ENCODE data around the gene TSPAN32.

TSPAN32 gene

DNA sequence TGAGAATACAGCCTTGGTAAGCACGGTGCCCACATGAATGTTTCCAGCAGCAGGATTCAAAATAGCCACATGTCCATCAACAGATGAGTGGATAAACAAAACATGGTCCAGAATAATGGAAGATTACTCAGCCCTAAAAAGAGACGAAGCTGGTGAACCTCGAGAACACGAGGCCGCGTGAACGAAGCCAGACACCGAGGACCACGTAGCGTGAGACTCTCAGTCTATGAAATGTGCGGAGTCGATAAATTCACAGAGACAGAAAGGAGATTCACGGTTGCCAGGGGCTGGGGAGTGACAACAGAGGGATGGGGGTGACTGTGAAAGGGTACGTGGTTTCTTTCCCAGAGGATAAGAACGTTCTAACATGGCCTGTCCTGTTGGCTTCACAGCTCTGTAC, 28.5 kb upstream of the TSPAN32 start:
- TF ChIP-seq NFIC (IDR thresholded peaks at IDR 0.05) = no peak
- no peak for TF ChIP-seq EP300 (IDR thresholded peaks at IDR 0.05; ENCODE audit: borderline replicate concordance)
- no peak for TF ChIP-seq CREB1 (IDR thresholded peaks at IDR 0.05; ENCODE audit: low read depth)

DNA sequence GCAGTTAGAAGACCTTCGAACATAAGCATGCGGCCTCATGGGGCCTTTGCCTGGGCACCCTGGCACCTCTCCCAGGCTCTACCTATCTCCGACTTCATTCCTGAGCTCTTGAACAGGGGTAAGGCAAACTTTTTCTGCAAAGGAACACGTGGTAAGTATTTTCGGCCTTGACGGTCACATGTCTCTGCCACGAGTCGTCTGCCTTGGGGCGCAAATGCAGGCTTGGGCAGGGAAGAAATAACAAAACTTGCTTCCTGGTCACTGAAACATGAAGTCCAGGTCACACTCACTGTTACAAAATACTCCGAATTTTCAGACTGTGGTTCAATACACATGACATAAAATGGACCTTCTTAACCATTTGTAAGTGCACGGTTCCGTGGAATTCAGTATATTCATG, 28.0 kb upstream of the TSPAN32 start:
- TF ChIP-seq CEBPB (IDR thresholded peaks at IDR 0.05) (no peak), TEAD4 (IDR thresholded peaks at IDR 0.05) (no peak), YY1 (IDR thresholded peaks at IDR 0.05; ENCODE audit: low read depth) (no peak), FOXM1 (IDR thresholded peaks at IDR 0.05; ENCODE audit: borderline replicate concordance, low read depth) (no peak), NFIC (IDR thresholded peaks at IDR 0.05) (no peak)

DNA sequence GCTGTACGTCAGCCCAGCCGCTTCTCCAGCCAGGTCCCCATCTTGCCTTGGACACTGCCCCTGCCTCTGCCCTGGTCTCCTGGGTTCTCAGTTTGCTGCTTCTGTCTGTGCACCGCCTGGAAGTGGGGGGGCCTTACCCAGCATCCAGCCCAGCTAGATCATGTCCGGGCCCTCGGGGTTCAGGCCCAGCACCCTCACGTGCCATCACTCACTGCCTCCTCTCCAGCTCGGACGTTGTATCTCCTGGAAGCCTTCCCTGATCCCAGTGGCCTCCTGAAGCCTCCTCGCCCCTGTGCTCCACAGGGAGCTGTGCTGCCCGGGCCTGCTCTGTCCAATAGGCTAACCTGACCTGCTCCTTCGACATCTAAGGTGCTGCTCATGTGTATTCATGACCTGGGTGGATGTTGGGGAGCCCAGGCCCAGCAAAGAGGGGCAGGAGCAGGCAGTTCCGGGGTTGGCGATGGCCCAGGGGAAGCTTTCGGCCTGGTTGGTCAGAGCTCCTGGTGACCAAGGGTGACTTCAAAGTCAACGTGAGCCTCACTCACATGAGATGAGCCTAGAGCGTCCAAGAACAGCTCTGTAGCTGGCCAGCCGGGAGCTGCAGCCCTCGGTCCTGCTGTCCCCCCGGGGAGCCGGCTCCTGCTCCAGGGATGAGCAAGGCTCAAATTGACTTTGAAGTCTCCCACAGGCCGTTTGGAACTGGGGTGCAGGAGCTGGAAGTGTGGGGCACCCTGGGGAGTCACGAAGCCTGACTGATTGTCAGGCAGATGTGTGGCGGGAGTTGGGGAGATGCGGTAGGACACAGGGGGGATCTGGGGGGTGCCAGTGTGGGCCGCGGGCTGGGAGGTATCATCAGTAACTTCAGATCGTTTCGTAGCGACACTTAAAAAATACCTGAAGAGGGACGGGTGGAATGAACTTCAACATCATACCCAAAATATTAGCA, 26.2 kb upstream of the TSPAN32 start:
- TF ChIP-seq YY1 (IDR thresholded peaks at IDR 0.05; ENCODE audit: low read depth) (no peak), CREB1 (IDR thresholded peaks at IDR 0.05; ENCODE audit: low read depth) (no peak), TEAD4 (IDR thresholded peaks at IDR 0.05) (no peak), TAF1 (IDR thresholded peaks at IDR 0.05; ENCODE audit: low read depth) (no peak), EP300 (IDR thresholded peaks at IDR 0.05; ENCODE audit: borderline replicate concordance) (no peak), EGR1 (IDR thresholded peaks at IDR 0.05) (no peak), CEBPB (IDR thresholded peaks at IDR 0.05) (no peak), RAD21 (IDR thresholded peaks at IDR 0.05; ENCODE audit: low read depth) (no peak), ZBTB7A (IDR thresholded peaks at IDR 0.05; ENCODE audit: low read depth) (no peak), NFIC (IDR thresholded peaks at IDR 0.05) (no peak), FOXM1 (IDR thresholded peaks at IDR 0.05; ENCODE audit: borderline replicate concordance, low read depth) (no peak), TCF12 (IDR thresholded peaks at IDR 0.05; ENCODE audit: low read depth) (no peak)
- TF ChIP-seq, protein P1, sequence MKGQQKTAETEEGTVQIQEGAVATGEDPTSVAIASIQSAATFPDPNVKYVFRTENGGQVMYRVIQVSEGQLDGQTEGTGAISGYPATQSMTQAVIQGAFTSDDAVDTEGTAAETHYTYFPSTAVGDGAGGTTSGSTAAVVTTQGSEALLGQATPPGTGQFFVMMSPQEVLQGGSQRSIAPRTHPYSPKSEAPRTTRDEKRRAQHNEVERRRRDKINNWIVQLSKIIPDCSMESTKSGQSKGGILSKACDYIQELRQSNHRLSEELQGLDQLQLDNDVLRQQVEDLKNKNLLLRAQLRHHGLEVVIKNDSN (IDR thresholded peaks at IDR 0.05) = no peak
- TF ChIP-seq, protein P2, sequence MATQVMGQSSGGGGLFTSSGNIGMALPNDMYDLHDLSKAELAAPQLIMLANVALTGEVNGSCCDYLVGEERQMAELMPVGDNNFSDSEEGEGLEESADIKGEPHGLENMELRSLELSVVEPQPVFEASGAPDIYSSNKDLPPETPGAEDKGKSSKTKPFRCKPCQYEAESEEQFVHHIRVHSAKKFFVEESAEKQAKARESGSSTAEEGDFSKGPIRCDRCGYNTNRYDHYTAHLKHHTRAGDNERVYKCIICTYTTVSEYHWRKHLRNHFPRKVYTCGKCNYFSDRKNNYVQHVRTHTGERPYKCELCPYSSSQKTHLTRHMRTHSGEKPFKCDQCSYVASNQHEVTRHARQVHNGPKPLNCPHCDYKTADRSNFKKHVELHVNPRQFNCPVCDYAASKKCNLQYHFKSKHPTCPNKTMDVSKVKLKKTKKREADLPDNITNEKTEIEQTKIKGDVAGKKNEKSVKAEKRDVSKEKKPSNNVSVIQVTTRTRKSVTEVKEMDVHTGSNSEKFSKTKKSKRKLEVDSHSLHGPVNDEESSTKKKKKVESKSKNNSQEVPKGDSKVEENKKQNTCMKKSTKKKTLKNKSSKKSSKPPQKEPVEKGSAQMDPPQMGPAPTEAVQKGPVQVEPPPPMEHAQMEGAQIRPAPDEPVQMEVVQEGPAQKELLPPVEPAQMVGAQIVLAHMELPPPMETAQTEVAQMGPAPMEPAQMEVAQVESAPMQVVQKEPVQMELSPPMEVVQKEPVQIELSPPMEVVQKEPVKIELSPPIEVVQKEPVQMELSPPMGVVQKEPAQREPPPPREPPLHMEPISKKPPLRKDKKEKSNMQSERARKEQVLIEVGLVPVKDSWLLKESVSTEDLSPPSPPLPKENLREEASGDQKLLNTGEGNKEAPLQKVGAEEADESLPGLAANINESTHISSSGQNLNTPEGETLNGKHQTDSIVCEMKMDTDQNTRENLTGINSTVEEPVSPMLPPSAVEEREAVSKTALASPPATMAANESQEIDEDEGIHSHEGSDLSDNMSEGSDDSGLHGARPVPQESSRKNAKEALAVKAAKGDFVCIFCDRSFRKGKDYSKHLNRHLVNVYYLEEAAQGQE (IDR thresholded peaks at IDR 0.05; ENCODE audit: low read depth) = no peak
- TF ChIP-seq, protein P3, sequence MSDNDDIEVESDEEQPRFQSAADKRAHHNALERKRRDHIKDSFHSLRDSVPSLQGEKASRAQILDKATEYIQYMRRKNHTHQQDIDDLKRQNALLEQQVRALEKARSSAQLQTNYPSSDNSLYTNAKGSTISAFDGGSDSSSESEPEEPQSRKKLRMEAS (IDR thresholded peaks at IDR 0.05) = no peak

DNA sequence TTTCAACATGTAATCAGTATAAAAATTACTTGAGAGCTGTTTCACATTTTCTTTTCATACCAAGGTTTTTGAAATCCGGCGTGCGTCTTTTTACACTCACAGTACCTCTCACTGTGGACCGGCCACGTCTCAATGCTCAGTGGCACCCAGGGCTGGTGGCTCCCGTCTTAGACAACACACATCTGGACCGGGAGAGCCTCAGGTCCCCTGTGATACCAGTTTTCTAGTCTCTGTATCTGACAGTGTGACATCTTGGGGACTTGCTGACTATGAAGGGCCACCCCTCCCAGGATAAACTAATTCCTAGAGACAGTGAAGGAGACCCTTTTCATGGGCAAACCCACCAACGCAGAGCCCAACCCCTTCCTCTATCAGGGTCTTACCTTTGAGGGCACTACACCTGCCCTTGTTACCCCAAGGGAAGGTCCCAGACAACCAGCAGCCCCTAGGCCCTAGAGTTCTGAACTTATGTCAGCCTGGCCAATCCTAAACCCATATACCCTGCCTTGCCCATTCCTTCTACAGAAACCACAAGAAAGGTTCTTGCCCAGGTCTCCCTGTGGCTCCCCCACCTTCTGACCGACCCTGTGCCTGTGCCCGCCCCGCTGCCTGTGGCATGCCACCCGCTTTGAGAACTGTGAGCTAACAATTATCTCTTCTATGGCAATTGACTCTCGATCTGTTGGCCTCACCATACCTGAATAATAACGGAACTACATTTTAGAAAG, 25.4 kb upstream of the TSPAN32 start:
- TF ChIP-seq RAD21 (IDR thresholded peaks at IDR 0.05; ENCODE audit: low read depth) (no peak), TCF12 (IDR thresholded peaks at IDR 0.05; ENCODE audit: low read depth) (no peak), ZBTB7A (IDR thresholded peaks at IDR 0.05; ENCODE audit: low read depth) (no peak), YY1 (IDR thresholded peaks at IDR 0.05; ENCODE audit: low read depth) (no peak), TAF1 (IDR thresholded peaks at IDR 0.05; ENCODE audit: low read depth) (no peak), EGR1 (IDR thresholded peaks at IDR 0.05) (no peak), NFIC (IDR thresholded peaks at IDR 0.05) (no peak), EP300 (IDR thresholded peaks at IDR 0.05; ENCODE audit: borderline replicate concordance) (no peak), FOXM1 (IDR thresholded peaks at IDR 0.05; ENCODE audit: borderline replicate concordance, low read depth) (no peak)
- TF ChIP-seq, protein P1 (IDR thresholded peaks at IDR 0.05) = no peak
- TF ChIP-seq, protein P3 (IDR thresholded peaks at IDR 0.05) = no peak

DNA sequence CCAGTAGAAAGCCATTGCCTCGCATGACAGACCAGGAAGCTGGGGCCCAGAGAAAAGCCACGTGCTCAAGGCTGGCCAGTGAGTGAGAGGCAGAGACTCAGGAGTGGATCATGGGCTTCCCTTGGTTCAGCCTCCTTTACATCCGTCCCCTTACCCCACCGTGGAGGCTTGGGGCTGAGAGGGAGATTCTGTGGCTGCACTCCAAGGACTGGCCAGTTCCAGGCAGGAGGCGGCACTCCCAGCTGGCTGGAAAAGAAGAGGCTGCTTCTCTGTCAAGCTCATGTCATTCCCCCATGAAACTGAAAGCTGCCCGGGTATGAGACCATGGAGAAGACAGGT, 24.8 kb upstream of the TSPAN32 start:
- TF ChIP-seq CREB1 (IDR thresholded peaks at IDR 0.05; ENCODE audit: low read depth) (no peak), EGR1 (IDR thresholded peaks at IDR 0.05) (no peak), CEBPB (IDR thresholded peaks at IDR 0.05) (no peak), FOXM1 (IDR thresholded peaks at IDR 0.05; ENCODE audit: borderline replicate concordance, low read depth) (no peak), NFIC (IDR thresholded peaks at IDR 0.05) (no peak), RAD21 (IDR thresholded peaks at IDR 0.05; ENCODE audit: low read depth) (no peak), ZBTB7A (IDR thresholded peaks at IDR 0.05; ENCODE audit: low read depth) (no peak), EP300 (IDR thresholded peaks at IDR 0.05; ENCODE audit: borderline replicate concordance) (no peak), TEAD4 (IDR thresholded peaks at IDR 0.05) (no peak), YY1 (IDR thresholded peaks at IDR 0.05; ENCODE audit: low read depth) (no peak), TCF12 (IDR thresholded peaks at IDR 0.05; ENCODE audit: low read depth) (no peak), TAF1 (IDR thresholded peaks at IDR 0.05; ENCODE audit: low read depth) (no peak)
- TF ChIP-seq, protein P3 (IDR thresholded peaks at IDR 0.05) = no peak
- TF ChIP-seq, protein P1 (IDR thresholded peaks at IDR 0.05) = no peak
- TF ChIP-seq, protein P2 (IDR thresholded peaks at IDR 0.05; ENCODE audit: low read depth) = no peak

Data from Ishikawa (cell line).